Suppressor macrophage treated with lipopolysaccharide for 1 hour (primary cell): Measurements from ENCODE around the gene UGT1A9.
"Not testable (repeated sequence)": the region's sequence is repeated elsewhere in the genome, so short reads cannot be mapped to it uniquely, and the experiment has no call there.

Experiments
- DNase-seq, 3 donors: peaks; one replicate each; pipeline ENCODE4 v3.0.0-alpha.2; 2020 to 2022

The UGT1A9 gene

DNA sequence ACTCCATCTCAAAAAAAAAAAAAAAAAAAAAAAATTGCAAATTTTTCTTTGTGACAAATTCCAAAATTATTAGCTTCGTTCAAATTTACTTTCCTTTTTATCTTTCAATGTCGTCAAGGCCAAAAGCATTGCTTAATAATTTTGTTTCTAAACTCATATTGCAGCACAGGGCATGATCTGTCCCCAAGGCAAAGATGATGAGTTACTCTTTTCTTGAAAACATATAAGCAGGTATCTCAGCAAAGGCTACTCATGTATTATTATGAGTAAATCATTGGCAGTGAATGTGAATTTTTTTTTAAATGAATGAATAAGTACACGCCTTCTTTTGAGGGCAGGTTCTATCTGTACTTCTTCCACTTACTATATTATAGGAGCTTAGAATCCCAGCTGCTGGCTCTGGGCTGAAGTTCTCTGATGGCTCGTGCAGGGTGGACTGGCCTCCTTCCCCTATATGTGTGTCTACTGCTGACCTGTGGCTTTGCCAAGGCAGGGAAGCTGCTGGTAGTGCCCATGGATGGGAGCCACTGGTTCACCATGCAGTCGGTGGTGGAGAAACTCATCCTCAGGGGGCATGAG, 9.9 kb downstream of the UGT1A9 start, which contains the start of gene UGT1A7:
TSS of gene UGT1A7 (plus strand) at position 381 of the 579 bp plus-strand sequence. CDS start at position 418, 37 bp downstream.
- DNase-seq, result no peak

- no peak for DNase-seq
These were observed 12.9 kb downstream of the UGT1A9 start for GRCh38 chr2:233684640-233685039.

DNA sequence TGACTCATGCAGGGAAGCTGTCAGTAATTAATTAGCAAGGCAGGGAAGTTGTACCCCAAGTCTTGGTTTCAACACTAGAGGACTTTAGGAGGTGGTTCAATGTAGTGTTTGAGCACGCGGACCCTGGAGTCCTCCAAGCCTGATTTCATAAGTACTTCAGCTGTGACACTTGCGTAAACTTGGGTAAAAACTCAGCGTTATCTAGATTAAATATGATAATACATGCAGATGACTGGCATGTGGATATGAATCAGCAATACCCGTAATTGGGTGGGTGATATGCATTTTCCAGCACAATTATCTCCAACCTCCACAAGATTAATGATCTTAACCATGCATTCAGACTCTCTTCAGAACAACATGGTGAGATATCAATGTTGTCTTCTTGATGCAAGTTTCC, 15.2 kb downstream of the UGT1A9 start:
- DNase-seq, result no peak

DNA sequence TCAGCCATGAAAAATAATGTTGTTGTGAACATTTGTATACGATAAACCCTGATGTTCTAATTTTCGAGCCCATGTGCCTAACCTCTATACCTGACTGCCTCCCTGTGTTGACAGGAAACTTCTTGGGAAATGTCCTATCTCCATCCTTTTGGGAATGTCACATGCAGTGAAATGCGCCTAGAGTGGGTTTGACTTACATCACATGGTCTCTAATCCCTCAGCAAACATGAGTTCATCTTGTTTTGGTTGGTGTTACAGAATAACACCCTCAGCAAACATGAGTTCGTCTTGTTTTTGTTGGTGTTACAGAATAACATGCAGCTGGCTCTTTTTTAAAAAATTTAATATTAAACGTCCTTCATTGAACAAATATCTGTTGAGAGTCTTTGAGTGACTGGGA, 16.6 kb downstream of the UGT1A9 start:
- no peak for DNase-seq

GRCh38 chr2:233689031-233689430, 17.3 kb downstream of the UGT1A9 start:
- no peak for DNase-seq

DNA sequence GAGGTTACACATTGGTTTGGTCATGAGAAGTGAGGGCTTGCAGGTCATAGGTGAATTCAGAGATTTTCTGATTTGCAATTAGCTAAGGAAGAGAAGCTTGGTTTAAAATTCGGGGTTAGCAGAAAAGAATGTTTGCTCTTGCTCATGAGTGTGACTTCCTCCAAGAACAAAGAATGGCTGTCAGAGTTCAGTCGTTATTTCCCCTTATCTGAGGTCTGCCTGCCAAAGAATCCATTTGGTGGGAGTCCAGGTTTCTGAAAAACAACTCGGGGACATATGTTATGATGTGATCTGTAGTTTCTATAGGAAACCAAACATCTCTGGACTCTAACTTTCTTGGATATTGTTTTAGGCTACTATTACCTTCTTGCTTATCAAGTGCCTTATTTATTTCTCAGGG, 17.8 kb downstream of the UGT1A9 start:
- DNase-seq, result no peak

DNA sequence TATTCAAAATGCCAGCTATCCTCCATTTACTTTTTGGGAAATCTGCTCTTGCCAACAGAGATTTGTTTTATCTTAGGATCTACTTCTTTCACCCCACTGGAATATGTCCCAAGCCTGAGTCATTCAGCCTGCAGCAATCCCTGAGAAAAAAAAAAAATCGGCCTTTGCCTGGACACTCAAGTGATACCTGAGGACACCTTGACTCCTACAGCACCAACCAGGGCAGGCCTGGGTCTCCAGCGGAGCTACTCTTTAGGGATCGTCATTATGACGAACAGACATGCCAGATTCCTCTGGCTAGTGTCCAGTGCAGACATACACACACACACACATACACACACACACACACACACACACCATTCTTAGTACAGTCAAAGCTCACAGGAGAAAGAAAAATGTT, 18.7 kb downstream of the UGT1A9 start:
- DNase-seq, result no peak

DNA sequence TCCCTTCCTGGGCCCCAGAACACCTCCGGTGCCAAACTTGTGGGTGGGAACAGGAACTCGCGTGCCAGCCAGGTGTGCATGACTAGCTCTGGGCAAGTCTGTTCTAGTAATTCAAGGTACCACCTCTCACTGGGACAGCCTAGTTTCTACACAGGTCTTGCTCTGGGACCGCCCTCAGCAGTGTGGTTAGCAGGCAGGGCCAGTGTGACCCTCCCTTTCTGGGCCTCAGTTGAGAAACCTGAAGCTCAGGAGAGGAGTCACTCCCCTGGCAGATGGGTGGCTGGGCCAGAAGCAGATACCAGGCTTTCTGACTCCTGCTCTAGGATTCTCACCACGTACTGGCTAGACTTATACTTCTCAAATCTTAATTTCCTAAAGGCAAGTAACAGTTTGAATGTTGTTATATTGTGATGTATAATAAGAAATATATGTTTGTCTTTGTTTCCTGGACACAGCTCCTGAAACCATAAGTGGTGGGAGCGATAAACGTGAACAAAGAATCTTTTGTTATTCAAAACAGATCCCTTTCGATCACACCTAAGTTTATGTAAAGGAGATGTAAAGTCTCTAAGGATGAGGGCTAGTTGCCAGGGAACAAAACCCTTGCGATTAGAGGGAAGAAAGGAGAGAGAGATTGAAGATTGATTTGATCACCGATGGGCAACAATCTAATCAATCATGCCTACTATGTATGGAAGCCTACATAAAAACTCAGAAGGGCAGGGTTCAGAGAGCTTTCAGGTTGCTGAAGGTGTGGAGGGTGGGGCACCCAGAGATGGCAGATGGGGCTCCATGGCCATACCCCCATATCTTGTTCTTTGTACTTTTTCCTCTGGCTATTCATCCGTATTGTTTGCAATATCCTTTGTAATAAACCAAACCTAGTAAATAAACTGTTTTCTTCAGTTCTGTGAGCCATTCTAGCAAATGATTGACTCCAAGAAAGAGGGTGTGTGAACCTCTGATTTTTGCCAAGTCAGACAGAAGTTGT, 20.0 kb downstream of the UGT1A9 start:
- no peak for DNase-seq

DNA sequence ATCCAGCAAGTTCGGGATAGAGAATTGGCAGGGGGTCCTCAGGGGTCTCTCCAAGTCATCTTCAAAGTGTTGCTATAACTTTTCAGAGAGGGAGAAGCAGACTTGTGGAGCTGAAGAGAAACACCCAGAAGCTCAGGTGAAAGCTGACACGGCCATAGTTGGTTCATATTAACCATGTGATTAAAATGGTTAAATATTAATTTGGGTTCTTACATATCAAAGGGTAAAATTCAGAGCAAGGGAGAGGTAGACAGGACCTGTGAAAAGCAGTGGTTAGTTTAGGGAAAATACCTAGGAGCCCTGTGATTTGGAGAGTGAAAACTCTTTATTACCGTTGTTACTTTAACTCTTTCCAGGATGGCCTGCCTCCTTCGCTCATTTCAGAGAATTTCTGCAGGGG, 20.9 kb downstream of the UGT1A9 start, which contains the start of gene UGT1A6:
TSS of gene UGT1A6 (plus strand) at position 243 of the 400 bp plus-strand sequence. CDS start at position 358, 115 bp downstream.
- no peak for DNase-seq

DNA sequence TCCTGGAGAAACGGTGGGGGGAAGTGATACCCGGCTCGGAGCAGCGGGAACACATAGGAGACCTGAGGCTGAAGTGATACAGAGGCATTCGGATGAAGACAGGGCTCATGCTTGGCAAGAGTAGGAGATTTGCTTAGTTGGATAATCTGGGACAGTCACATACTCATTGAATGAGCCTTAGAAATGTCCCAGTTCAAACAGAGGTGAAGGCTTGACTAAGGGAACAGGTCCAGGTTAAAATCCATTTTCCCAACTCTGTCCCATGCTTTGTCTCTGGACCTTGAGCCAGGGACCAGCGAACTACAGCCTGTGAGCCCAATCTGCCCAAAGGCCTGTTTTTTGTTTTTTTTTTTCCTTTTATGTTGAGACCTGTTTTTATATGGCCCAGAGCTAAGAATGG, 22.3 kb downstream of the UGT1A9 start:
- DNase-seq, result no peak

DNA sequence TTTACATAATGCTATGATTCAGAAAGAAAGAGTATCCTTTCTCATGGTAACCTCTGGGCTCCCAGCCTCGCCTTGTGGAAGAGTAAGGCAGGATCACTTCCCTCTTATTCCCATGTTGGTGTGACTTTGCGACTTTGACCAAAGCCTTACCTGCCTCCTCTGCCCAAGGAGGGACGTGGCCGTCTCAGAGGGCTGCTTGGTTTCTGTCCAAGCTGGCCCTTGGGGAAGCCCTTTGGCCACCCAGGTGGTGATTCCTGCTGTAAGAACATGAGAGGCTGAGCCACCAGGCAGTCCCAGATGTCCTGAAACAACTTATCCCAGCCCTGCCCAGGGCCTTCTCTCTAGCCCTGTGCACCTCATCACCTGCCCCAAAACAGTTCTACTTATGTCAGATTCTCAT, 27.0 kb downstream of the UGT1A9 start:
- DNase-seq, result no peak

DNA sequence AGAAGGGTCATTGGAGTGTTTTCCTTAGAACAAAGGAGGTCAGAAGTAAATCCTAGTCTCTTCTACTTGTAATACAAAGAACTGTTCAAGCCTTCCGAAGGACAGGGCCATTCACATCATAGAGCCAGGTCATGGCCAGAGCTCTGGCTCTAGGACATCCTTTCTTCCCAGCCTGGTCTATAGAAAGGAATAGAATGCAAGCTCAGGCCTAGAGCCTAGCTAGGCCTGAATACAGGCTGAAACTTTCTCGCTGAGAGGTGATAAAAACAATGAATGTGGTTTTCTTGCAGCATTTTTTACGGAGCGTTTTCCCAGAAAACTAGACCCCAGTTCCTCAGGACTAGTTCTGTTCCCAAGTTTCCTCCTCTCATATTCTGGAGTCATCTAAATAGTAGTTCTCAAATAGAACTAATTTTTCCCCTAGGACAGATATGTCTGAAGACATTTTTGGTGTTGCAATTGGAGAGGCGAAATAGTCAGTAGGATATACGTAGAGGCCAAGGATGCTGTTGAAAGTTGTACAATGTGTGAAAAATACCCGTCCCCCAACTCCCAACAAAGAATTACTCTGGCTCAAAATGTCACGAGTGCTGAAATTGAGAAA, 27.8 kb downstream of the UGT1A9 start:
- no peak for DNase-seq

GRCh38 chr2:233700028-233700635, 28.4 kb downstream of the UGT1A9 start:
- DNase-seq, result no peak

DNA sequence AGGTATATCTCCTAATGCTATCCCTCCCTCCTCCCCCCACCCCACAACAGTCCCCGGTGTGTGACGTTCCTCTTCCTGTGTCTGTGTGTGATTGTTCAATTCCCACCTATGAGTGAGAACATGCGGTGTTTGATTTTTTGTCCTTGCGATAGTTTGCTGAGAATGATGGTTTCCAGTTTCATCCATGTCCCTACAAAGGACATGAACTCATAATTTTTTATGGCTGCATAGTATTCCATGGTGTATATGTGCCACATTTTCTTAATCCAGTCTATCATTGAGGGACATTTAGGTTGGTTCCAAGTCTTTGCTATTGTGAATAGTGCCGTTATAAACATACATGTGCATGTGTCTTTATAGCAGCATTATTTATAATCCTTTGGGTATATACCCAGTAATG, 29.1 kb downstream of the UGT1A9 start:
- not testable (repeated sequence) for DNase-seq

GRCh38 chr2:233702238-233702637, 30.5 kb downstream of the UGT1A9 start:
- no peak for DNase-seq

GRCh38 chr2:233705911-233706506, 34.3 kb downstream of the UGT1A9 start:
- DNase-seq, result no peak

DNA sequence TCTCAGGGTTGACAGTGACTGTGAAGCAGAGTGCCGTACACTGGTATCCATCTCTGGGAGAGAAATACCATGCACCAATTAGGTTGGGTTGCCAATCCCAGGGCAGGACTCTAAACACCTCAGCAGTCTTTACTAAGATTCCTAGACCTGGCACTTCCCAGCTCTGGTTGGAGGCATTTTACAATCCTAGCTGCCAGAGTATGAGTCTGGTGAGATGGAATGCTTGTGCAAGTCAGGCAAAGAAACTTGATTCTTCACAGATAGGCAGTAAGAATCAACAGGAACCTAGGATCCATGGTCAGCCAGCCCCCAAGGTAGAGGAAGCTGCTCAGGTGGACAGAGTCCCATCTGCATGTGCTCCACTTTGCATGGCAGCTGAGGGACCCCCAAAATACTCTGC, 35.0 kb downstream of the UGT1A9 start:
- DNase-seq, result no peak

DNA sequence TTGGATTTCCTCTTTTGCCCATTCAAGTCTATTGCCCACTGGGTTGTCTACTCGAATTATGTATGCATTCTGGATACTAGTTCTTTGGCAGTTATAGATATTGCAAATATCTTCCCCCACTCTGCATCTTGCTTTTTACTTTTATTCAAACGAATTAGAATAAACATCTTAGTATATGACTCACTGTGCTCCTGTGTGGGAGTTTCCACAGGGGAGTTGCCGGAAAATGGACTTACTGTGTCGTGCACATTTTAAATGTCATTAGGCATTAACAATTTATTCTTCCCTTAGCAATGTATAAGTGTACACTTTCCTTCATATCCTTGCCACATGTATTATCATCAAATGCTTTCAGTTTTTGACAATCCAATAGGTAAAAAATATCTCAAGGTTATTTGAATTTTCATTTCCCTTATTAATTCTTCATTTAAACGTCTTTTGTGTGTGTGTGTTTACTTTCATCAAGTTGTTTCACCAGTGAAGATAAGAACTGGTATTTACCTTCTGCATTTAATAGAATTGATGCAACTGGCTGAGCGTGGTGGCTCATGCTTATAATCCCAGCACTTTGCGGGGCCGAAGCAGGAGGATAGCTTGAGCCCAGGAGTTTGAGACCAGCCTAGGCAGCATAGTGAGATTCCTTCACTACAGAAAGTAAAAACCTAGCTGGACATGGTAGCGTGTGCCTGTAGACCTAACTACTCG, 36.4 kb downstream of the UGT1A9 start:
- peak in 1 of 3 donors; percentile 15 for DNase-seq

DNA sequence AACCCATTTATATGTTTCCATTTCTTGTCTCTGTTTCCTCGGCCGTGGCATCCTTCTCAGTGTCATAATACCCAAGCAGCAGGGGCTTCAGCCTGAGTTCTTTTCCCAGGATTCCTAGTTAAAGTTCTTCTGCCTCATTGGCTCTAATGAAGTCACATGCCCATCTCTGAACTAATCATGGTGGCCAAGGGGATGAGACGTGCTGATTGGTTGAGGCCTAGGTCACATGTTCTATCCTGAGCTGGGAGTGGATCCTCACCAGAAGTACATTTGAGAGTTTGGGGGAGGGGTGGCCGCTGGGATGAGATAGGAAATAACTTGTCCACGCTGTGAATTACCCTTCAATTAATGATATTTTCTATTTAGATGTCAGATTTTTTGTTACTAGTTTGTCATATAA, 37.2 kb downstream of the UGT1A9 start:
- DNase-seq, result no peak

DNA sequence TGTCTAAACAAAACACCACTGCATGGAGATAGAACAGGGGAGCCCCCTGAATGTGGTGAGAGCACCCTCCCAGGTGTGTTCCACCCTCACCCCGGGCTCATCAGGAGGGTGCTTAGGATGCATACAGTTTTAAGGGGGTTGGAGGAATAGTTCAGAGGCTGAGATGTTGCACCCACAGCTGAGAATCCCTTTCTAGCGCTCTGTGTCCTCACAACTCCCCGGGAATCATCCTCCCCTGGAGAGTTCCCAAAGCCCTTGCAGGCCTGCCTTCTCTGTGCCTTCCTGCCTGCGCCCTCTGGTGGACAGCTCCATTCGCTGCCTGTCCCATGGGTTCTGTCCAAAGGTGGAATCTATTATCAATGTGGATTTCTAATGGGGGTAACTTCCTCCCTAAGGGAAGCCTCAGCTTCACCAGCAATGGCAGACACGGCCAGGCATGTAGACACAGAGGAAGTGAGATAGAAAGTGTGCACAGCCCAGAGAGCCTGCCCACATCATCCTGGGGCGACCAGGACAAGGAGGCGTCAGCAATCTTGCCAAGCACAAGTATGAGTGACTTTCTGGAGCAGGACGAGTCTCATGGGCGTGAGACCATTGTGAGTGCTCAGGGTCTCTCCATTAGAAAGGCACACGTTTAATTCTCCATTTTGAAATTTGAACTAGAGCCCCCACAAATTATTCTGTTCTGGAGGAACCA, 39.8 kb downstream of the UGT1A9 start:
- DNase-seq, result peak; percentile 65 to 86 (median 78)

DNA sequence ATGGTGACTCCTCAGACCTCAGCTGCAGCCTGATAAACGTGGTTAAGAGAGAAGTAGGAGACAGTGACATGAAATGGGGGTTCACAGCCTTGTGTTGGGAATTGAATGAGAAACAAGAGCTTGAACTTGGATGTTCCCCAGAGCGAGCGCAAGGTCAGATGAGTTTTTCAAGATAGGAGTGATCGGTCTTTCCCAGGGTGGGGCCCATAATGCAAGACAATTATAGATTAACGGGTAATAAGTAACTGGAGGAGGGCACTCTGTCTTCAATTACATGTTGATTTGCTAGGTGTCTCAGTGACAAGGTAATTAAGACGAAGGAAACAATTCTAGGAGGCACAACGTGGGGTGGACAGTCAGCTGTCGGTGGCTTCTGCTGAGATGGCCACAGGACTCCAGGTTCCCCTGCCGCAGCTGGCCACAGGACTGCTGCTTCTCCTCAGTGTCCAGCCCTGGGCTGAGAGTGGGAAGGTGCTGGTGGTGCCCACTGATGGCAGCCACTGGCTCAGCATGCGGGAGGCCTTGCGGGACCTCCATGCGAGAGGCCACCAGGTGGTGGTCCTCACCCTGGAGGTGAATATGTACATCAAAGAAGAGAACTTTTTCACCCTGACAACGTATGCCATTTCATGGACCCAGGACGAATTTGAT, 41.0 kb downstream of the UGT1A9 start, which contains the start of gene UGT1A5:
TSS of gene UGT1A5 (plus strand) at position 297 of the 651 bp plus-strand sequence. CDS start at position 382, 85 bp downstream.
- no peak for DNase-seq
